NK-92 (cell line): ENCODE measurements around the gene ARHGEF4.

Experiments
- DNase-seq: peaks from one replicate; lab custom pipeline; 2025; ENCODE audit not compliant: unreplicated experiment; lab: John Stamatoyannopoulos, UW

Gene ARHGEF4

DNA sequence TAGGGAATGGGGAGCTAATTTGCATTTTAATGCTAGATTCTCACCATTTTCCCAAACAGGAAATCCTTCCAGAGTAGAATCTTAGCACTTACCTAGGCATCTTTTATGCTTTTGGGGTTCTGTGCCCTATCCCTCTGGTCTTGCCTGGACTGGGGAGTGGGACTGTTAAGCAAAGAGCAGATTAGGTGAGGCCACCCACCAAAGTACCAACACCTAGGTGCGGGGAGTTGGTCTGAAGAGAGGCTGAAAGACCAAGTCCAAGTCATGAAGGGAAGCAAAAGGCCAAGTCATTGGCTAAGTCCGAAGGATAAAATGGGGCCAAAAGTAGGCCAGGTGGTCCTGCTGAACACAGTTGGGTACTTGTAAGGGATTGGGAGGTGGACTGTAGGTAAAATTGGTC lies 169.8 kb downstream of the ARHGEF4 start:
- no peak for DNase-seq

DNA sequence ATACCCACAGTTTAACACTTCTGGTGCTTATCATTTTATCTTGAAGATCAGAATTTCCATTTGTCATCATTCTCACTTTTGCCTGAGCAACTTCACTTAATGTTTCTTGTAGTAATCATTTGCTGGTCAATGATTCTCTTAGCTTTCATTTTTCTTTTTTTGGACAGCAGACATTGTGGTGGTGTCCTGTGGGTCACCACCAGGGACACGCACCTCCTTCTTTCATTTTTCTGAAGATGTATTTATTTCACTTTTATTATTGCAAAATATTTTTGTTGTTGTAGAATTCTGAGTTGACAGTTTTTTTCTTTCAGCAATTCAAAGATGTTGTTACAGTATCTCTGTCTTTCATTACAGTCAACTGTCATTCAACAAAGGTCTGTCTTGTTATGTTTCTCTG lies 172.3 kb downstream of the ARHGEF4 start:
- no peak for DNase-seq

GRCh38 chr2:131009713-131010475 lies 173.2 kb downstream of the ARHGEF4 start:
- no peak for DNase-seq

- DNase-seq, result no peak
Measured at GRCh38 chr2:131010566-131010965, 173.9 kb downstream of the ARHGEF4 start.

GRCh38 chr2:131011486-131011885 lies 174.8 kb downstream of the ARHGEF4 start:
- DNase-seq, result no peak

GRCh38 chr2:131014141-131014540 lies 177.4 kb downstream of the ARHGEF4 start:
- DNase-seq, result no peak

- no peak for DNase-seq
Measured at GRCh38 chr2:131015764-131016163, 179.1 kb downstream of the ARHGEF4 start.

DNA sequence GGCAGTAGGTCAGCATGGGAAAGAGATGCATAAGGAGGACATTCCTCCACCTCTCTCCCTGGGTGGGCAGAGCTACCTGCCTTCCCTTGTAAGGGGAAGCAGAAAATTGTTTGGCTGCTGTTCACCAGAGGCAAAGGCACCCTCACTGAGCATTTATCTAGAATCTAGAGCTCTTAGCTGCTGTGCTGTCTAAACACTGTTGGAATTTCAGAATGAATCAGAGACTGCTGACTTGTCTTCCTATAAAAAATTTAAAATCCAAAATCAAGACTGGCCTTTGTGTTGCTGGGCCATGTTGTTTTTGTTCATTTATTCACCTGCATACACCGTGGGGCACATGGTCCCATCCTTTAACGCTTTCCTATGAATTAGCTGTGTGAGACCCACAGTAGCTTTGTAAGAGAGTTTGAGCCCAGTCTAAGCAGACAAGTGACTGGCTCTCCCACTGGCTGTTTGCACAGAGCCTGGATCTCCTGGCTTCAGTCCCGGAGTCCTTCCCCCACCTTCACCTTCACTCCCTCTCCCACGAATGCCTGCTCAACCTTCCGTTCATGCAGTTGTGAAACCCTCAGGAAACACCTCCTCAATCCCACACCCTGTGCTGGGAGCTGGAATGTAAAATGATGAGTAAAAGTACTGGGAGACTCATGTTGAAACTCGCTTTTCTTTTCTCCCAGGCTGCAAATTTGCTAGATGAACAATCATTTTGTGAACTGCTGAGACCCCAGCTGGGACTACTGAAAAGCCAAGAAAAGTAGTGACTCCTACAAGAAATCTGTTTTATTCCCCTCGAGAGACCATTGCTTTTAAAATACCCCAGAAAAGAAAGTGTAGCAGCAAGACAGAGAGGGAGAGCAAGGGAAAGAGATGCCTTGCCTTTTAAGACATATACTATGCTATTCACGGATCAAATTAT lies 180.4 kb downstream of the ARHGEF4 start:
- DNase-seq, result no peak

- DNase-seq, result no peak
Measured at GRCh38 chr2:131022731-131023130, 186.0 kb downstream of the ARHGEF4 start.

GRCh38 chr2:131023758-131024157 lies 187.0 kb downstream of the ARHGEF4 start:
- DNase-seq, result no peak

DNA sequence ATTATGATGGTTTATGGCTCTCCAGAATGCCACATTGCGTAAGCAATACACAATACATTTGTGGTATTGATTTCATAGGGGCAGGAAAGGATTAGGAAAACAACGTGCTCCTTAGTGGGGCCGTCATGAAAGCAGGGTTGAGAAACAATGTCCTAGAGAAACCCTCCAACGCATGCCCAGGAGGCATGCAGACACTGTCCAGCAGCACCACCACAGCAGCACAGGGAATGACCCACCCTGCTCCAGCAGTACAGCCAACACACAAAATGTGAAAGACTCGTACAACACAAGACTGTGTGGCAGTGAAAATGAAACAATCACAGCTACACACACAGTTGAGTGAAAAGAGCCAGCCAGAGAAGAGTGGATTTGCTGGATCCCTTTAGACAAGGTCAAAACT lies 190.2 kb downstream of the ARHGEF4 start:
- DNase-seq, result no peak

- no peak for DNase-seq
Measured at GRCh38 chr2:131027566-131028528, 191.1 kb downstream of the ARHGEF4 start.

GRCh38 chr2:131029812-131030211 lies 193.1 kb downstream of the ARHGEF4 start:
- DNase-seq, result no peak

- DNase-seq, result no peak
Measured at GRCh38 chr2:131030478-131030971, 193.8 kb downstream of the ARHGEF4 start.

GRCh38 chr2:131031431-131031841 lies 194.7 kb downstream of the ARHGEF4 start:
- DNase-seq, result no peak

GRCh38 chr2:131031875-131032274 lies 195.2 kb downstream of the ARHGEF4 start:
- DNase-seq, result no peak

- no peak for DNase-seq
Measured at GRCh38 chr2:131032393-131032836, 195.7 kb downstream of the ARHGEF4 start.

DNA sequence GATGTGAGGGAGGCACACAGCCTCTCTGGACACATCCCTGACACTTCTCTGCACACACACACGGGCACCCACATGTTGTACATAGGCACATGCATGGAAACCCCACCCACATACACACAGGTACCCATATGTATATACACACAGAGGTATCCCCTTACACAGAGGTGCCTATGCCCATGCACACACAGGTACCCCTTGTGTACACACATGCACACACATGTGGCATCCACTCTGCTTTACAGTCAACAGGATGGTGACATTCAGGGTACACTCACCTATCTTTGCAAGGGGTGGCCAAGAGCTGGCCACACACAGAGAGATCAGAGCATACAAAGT lies 197.0 kb downstream of the ARHGEF4 start:
- DNase-seq, result no peak

DNA sequence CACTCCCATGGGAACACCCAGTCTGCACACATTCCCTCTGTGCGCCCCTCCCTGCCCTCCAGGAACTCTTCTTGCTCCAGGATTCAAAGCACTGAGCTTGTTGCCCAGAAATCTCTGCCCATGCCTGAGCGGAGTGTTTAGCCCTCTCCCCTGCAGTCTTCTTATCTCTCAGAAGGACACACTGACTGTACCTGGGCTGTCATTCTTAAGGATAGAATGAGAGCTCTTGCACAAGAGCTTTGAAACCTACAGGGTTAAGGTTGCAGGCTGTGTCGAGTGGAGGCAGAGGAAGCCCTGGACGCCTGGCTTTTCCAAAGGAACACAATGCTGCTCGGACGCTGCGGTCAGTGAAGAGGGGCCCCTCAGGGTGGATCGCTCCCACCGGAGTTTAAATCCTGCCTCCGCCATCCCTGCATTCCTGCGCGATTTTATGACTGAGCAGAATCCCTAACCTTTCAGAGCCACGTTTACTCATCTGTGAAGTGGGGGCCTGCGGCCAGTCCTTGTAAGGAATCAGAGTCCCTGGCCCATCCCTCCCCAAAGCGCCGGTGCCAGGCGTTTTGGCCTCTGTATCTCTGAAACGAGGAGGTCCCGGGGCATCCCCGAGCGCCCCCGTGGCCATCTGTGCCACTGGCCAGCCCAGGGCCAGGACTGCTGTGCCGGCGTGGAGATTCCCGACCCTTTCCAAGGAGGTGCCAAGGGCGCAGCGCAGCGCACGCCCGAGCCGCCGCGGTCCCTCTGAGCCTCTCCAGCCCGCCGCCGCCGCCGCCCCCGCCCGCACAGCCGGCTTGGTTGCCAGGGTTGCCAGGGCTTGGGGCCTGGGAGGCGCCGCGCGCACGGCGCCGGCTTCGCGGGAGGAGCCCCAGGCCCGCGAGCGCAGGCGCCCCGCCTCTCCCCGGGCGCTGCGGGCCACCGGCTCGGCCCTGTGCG lies 197.7 kb downstream of the ARHGEF4 start:
- no peak for DNase-seq
